Activated T-helper 2 cell treated with anti-CD3 and anti-CD28 coated beads, Interferon-gamma antibody, Interleukin-2, Interleukin-4, amounts not matched to agents 10 μg/mL and 5 μg/mL and 100 μg/mL, durations not matched to agents 14 hours and 24 hours and 36 hours (primary cell): ENCODE data around the gene C11orf24. TPM values are rescaled to one million over a fixed set of nuclear protein-coding genes. Genes with fewer than 3 reads are reported as not detected.
A peak's percentile ranks its signal among the peaks of the same experiment; 100 is the strongest.

Source experiments
- DNase-seq: peaks from one replicate; pipeline ENCODE4 v3.0.0; 2021; ENCODE audit warnings: low spot score
- H3K27ac Mint-ChIP-seq: one replicate; pipeline ENCODE4 v1.8.0; 2021; ENCODE audit warnings: mixed read lengths
- H3K27me3 Mint-ChIP-seq: one replicate; pipeline ENCODE4 v1.8.0; 2021; ENCODE audit warnings: low read depth, mixed read lengths
- H3K36me3 Mint-ChIP-seq: one replicate; pipeline ENCODE4 v1.8.0; 2021; ENCODE audit warnings: low read depth, mixed read lengths
- H3K4me1 Mint-ChIP-seq: one replicate; pipeline ENCODE4 v1.8.0; 2021; ENCODE audit warnings: low read depth, mixed read lengths
- H3K4me3 Mint-ChIP-seq: one replicate; pipeline ENCODE4 v1.8.0; 2021; ENCODE audit warnings: low read depth, mild to moderate bottlenecking, moderate library complexity, mixed read lengths
- H3K9me3 Mint-ChIP-seq: one replicate; pipeline ENCODE4 v1.8.0; 2021; ENCODE audit warnings: mixed read lengths
- intact Hi-C: fragments of 100-400 bp; cut with micrococcal nuclease; formaldehyde crosslinking; loops from one replicate; pipeline ENCODE4 v1.15.1; 2023
- total RNA-seq: library from RNA; stranded (reverse); gene quantifications from 2 replicates; pipeline ENCODE4 v1.2.3, GENCODE V29; 2022

The C11orf24 gene
- 32.7 and 34.2 TPM in 2 replicates for total RNA-seq

GRCh38 chr11:68271781-68272608 is at the start of gene C11orf24:
Gene C11orf24, minus strand, starts transcription at chr11:68271973. Its CDS starts 8,206 bp downstream, at chr11:68263767.
- Mint-ChIP-seq H3K4me1 (peaks cover 26% of the 10 kb centered on the region), H3K4me3 (peak within 1 kb of the TSS; percentile 97), H3K9me3 (no peaks in the 10 kb centered on the region), H3K27ac (peak within 1 kb of the TSS; percentile 89), H3K36me3 (peaks cover 12% of the 10 kb centered on the region), H3K27me3 (no peaks in the 10 kb centered on the region)
- intact Hi-C loops, result loop anchor here (1.0 to 5.0 kb wide), 2 partner anchors 10 to 60 kb away; partner anchors contain the start of gene KMT5B
- DNase-seq, result peak; percentile 93

- peaks cover 16% of the 10 kb centered on the region for H3K4me1 Mint-ChIP-seq
- H3K27me3 Mint-ChIP-seq, result peaks cover 16% of the 10 kb centered on the region
- no peaks in the 10 kb centered on the region for H3K36me3 Mint-ChIP-seq
- no peak for DNase-seq
- no peak overlapping the region for H3K27ac Mint-ChIP-seq
- no peak overlapping the region for H3K4me3 Mint-ChIP-seq
- no peaks in the 10 kb centered on the region for H3K9me3 Mint-ChIP-seq
- intact Hi-C loops, result no loop called here
Observed at GRCh38 chr11:68317147-68317785, 45.5 kb upstream of the C11orf24 start.

- Mint-ChIP-seq H3K36me3 (no peaks in the 10 kb centered on the region), H3K4me3 (no peak overlapping the region), H3K9me3 (no peaks in the 10 kb centered on the region), H3K27me3 (peaks cover 26% of the 10 kb centered on the region), H3K27ac (no peak overlapping the region), H3K4me1 (peaks cover 25% of the 10 kb centered on the region)
- DNase-seq, result no peak
- intact Hi-C loops, result no loop called here
Observed at GRCh38 chr11:68315171-68315920, 43.6 kb upstream of the C11orf24 start.

- DNase-seq, result no peak
- Mint-ChIP-seq H3K36me3 (no peaks in the 10 kb centered on the region), H3K4me3 (peak overlapping the region; percentile 84), H3K9me3 (no peaks in the 10 kb centered on the region), H3K27ac (no peak overlapping the region), H3K4me1 (peaks cover 25% of the 10 kb centered on the region), H3K27me3 (peaks cover 26% of the 10 kb centered on the region)
- intact Hi-C loops, result loop anchor here (5.0 kb wide), 1 partner anchor 68 kb away; no protein-coding TSS in a partner anchor
Observed at GRCh38 chr11:68314203-68315170, 42.7 kb upstream of the C11orf24 start.

- Mint-ChIP-seq H3K27ac (no peak overlapping the region), H3K9me3 (no peaks in the 10 kb centered on the region), H3K27me3 (peaks cover 26% of the 10 kb centered on the region), H3K4me1 (peaks cover 25% of the 10 kb centered on the region), H3K36me3 (no peaks in the 10 kb centered on the region), H3K4me3 (peak overlapping the region; percentile 84)
- intact Hi-C loops, result loop anchor here (5.0 kb wide), 1 partner anchor 69 kb away; no protein-coding TSS in a partner anchor
- DNase-seq, result no peak
Observed at GRCh38 chr11:68313574-68314202, 41.9 kb upstream of the C11orf24 start.

- intact Hi-C loops, result loop anchor here (5.0 kb wide), 1 partner anchor 69 kb away; no protein-coding TSS in a partner anchor
Observed at GRCh38 chr11:68312780-68313573, 41.2 kb upstream of the C11orf24 start.

GRCh38 chr11:68312117-68312779 is 40.5 kb upstream of the C11orf24 start, which contains the start of gene LRP5:
Gene LRP5, plus strand, starts transcription at chr11:68312591. Its CDS starts 124 bp downstream, at chr11:68312715.
- Mint-ChIP-seq H3K9me3 (no peaks in the 10 kb centered on the region), H3K4me3 (peak within 1 kb of the TSS; percentile 84), H3K27me3 (peaks cover 26% of the 10 kb centered on the region), H3K27ac (no peak within 1 kb of the TSS), H3K4me1 (peaks cover 25% of the 10 kb centered on the region), H3K36me3 (no peaks in the 10 kb centered on the region)
- no peak for DNase-seq
- intact Hi-C loops, result loop anchor here (5.0 kb wide), 1 partner anchor 70 kb away; no protein-coding TSS in a partner anchor

More at GRCh38 chr11:68312780-68313573, 41.2 kb upstream of the C11orf24 start:
- peaks cover 25% of the 10 kb centered on the region for H3K4me1 Mint-ChIP-seq
- no peaks in the 10 kb centered on the region for H3K9me3 Mint-ChIP-seq
- H3K27ac Mint-ChIP-seq, result no peak overlapping the region
- H3K36me3 Mint-ChIP-seq, result no peaks in the 10 kb centered on the region
- peak overlapping the region; percentile 84 for H3K4me3 Mint-ChIP-seq
- peaks cover 26% of the 10 kb centered on the region for H3K27me3 Mint-ChIP-seq
- no peak for DNase-seq

- Mint-ChIP-seq H3K9me3 (no peaks in the 10 kb centered on the region), H3K36me3 (no peaks in the 10 kb centered on the region), H3K4me1 (peaks cover 25% of the 10 kb centered on the region), H3K4me3 (peak overlapping the region; percentile 55), H3K27me3 (peaks cover 26% of the 10 kb centered on the region), H3K27ac (no peak overlapping the region)
- intact Hi-C loops, result loop anchor here (5.0 kb wide), 1 partner anchor 71 kb away; no protein-coding TSS in a partner anchor
- DNase-seq, result no peak
Observed at GRCh38 chr11:68311160-68312116, 39.7 kb upstream of the C11orf24 start.

- H3K9me3 Mint-ChIP-seq, result no peaks in the 10 kb centered on the region
- H3K27ac Mint-ChIP-seq, result no peak overlapping the region
- peaks cover 22% of the 10 kb centered on the region for H3K27me3 Mint-ChIP-seq
- H3K36me3 Mint-ChIP-seq, result no peaks in the 10 kb centered on the region
- no peak for DNase-seq
- H3K4me1 Mint-ChIP-seq, result peaks cover 23% of the 10 kb centered on the region
- H3K4me3 Mint-ChIP-seq, result peak overlapping the region; percentile 53
- intact Hi-C loops, result loop anchor here (5.0 kb wide), 1 partner anchor 73 kb away; no protein-coding TSS in a partner anchor
Observed at GRCh38 chr11:68309621-68310185, 37.9 kb upstream of the C11orf24 start.
